Mucosa of gallbladder (tissue), 1 donor: ENCODE measurements around the gene ZKSCAN3. TPM values are rescaled to one million over a fixed set of nuclear protein-coding genes. Genes with fewer than 3 reads are reported as not detected.

Source experiments
- total RNA-seq: library from RNA; stranded (reverse); gene quantifications from one replicate; pipeline ENCODE4 v1.2.1, GENCODE V29; 2021
- donor health status: DM: no; HTN: no; CAD: no.

Gene ZKSCAN3
- total RNA-seq, 1 donor from 2014 or later, result 8.6 TPM

Other genes with a start within 250 kb of the ZKSCAN3 start
- 5.8 TPM for gene ZSCAN16, start 225.3 kb upstream of the ZKSCAN3 start, total RNA-seq
- 16.5 TPM for gene ZKSCAN8, start 208.1 kb upstream of the ZKSCAN3 start, total RNA-seq
- gene ZSCAN9, start 124.7 kb upstream of the ZKSCAN3 start, total RNA-seq, result 10.8 TPM
- gene ZKSCAN4, start 97.7 kb upstream of the ZKSCAN3 start, total RNA-seq, result 6.4 TPM
- gene NKAPL, start 90.7 kb upstream of the ZKSCAN3 start, total RNA-seq, result 1.9 TPM
- 17.2 TPM for gene ZSCAN26, start 82.8 kb upstream of the ZKSCAN3 start, total RNA-seq
- gene PGBD1, start 68.4 kb upstream of the ZKSCAN3 start, total RNA-seq, result 1.8 TPM
- gene ZSCAN31, start 13.8 kb upstream of the ZKSCAN3 start, total RNA-seq, result 38.4 TPM
- 5.8 TPM for gene ZSCAN12, start 49.8 kb downstream of the ZKSCAN3 start, total RNA-seq
- gene ZSCAN23, start 93.5 kb downstream of the ZKSCAN3 start, total RNA-seq, result 3.8 TPM
- not detected for gene GPX6, start 165.8 kb downstream of the ZKSCAN3 start, total RNA-seq
- gene GPX5, start 175.9 kb downstream of the ZKSCAN3 start, total RNA-seq, result not detected